HG03045 (cell line): ENCODE results near the gene ITGB2.
"Not testable (repeated sequence)": the region's sequence is repeated elsewhere in the genome, so short reads cannot be mapped to it uniquely, and the experiment has no call there.

ENCODE experiments used
- ATAC-seq: cut with Tn5 transposase; IDR thresholded peaks from one replicate; pipeline ENCODE4 v1.9.1; 2021; ENCODE audit warnings: mild to moderate bottlenecking, moderate library complexity; ENCODE audit not compliant: unreplicated experiment

Gene ITGB2

GRCh38 chr21:44927587-44928461 lies 7.1 kb upstream of the ITGB2 start:
- no peak for ATAC-seq

- ATAC-seq = no peak
These were observed 6.5 kb upstream of the ITGB2 start for GRCh38 chr21:44927259-44927586.

GRCh38 chr21:44926331-44927101 lies 5.8 kb upstream of the ITGB2 start:
- no peak for ATAC-seq

GRCh38 chr21:44925378-44925755 lies 4.7 kb upstream of the ITGB2 start:
- no peak for ATAC-seq

- no peak for ATAC-seq
These were observed 4.1 kb upstream of the ITGB2 start for GRCh38 chr21:44924606-44925377.

- ATAC-seq = no peak
These were observed 2.9 kb upstream of the ITGB2 start for GRCh38 chr21:44923480-44924084.

- ATAC-seq = no peak
These were observed 1.2 kb upstream of the ITGB2 start for GRCh38 chr21:44921928-44922327.

- no peak for ATAC-seq
These were observed 596 bp downstream of the ITGB2 start for GRCh38 chr21:44919913-44920693.

- ATAC-seq = no peak
These were observed 1.4 kb downstream of the ITGB2 start for GRCh38 chr21:44919111-44919912.

GRCh38 chr21:44918581-44919033 lies 2.1 kb downstream of the ITGB2 start:
- no peak for ATAC-seq

GRCh38 chr21:44918107-44918470 lies 2.6 kb downstream of the ITGB2 start:
- ATAC-seq = no peak

GRCh38 chr21:44917446-44918106 lies 3.1 kb downstream of the ITGB2 start:
- ATAC-seq = no peak

- ATAC-seq = no peak
These were observed 3.7 kb downstream of the ITGB2 start for GRCh38 chr21:44916965-44917364.

GRCh38 chr21:44914176-44914874 lies 6.4 kb downstream of the ITGB2 start:
- no peak for ATAC-seq

- ATAC-seq = no peak
These were observed 7.1 kb downstream of the ITGB2 start for GRCh38 chr21:44913425-44914175.

GRCh38 chr21:44912506-44913412 lies 7.9 kb downstream of the ITGB2 start:
- not testable (repeated sequence) for ATAC-seq

GRCh38 chr21:44912158-44912473 lies 8.6 kb downstream of the ITGB2 start:
- ATAC-seq = no peak
